GM18498 (cell line): ENCODE results near the gene DAAM1.

Source experiments
- ATAC-seq: cut with Tn5 transposase; IDR thresholded peaks from one replicate; pipeline ENCODE4 v1.9.1; 2021; ENCODE audit warnings: mild to moderate bottlenecking, moderate library complexity; ENCODE audit not compliant: unreplicated experiment

Gene DAAM1

GRCh38 chr14:59188461-59189090 is at the start of gene DAAM1:
TSS of gene DAAM1 (plus strand) at chr14:59188667. CDS start at chr14:59263478, 74,811 bp downstream.
- peak; percentile 88 for ATAC-seq

GRCh38 chr14:59139324-59139723 is 49.1 kb upstream of the DAAM1 start:
- ATAC-seq = no peak

- no peak for ATAC-seq
These were observed 48.2 kb upstream of the DAAM1 start for GRCh38 chr14:59140106-59140843.

GRCh38 chr14:59146484-59146883 is 42.0 kb upstream of the DAAM1 start:
- no peak for ATAC-seq

- ATAC-seq = no peak
These were observed 41.5 kb upstream of the DAAM1 start for GRCh38 chr14:59147007-59147406.

- peak; percentile 77 for ATAC-seq
These were observed 40.0 kb upstream of the DAAM1 start for GRCh38 chr14:59148334-59148900.

- ATAC-seq = peak; percentile 82
These were observed 37.5 kb upstream of the DAAM1 start for GRCh38 chr14:59150990-59151389.

GRCh38 chr14:59154373-59154772 is 34.1 kb upstream of the DAAM1 start:
- no peak for ATAC-seq

GRCh38 chr14:59155886-59156285 is 32.6 kb upstream of the DAAM1 start:
- ATAC-seq = no peak

- ATAC-seq = no peak
These were observed 29.3 kb upstream of the DAAM1 start for GRCh38 chr14:59159169-59159568.

- no peak for ATAC-seq
These were observed 28.0 kb upstream of the DAAM1 start for GRCh38 chr14:59160506-59160905.

GRCh38 chr14:59161561-59162175 is 26.8 kb upstream of the DAAM1 start:
- no peak for ATAC-seq

GRCh38 chr14:59166258-59166657 is 22.2 kb upstream of the DAAM1 start:
- ATAC-seq = no peak

- ATAC-seq = peak; percentile 98
These were observed 13.1 kb upstream of the DAAM1 start for GRCh38 chr14:59175404-59175803.

GRCh38 chr14:59176765-59177164 is 11.7 kb upstream of the DAAM1 start:
- ATAC-seq = no peak

GRCh38 chr14:59177262-59177661 is 11.2 kb upstream of the DAAM1 start:
- no peak for ATAC-seq

GRCh38 chr14:59181791-59182190 is 6.7 kb upstream of the DAAM1 start:
- ATAC-seq = no peak

- ATAC-seq = no peak
These were observed 5.8 kb upstream of the DAAM1 start for GRCh38 chr14:59182641-59183040.

- ATAC-seq = no peak
These were observed 5.3 kb upstream of the DAAM1 start for GRCh38 chr14:59183150-59183549.

- no peak for ATAC-seq
These were observed 4.1 kb upstream of the DAAM1 start for GRCh38 chr14:59184396-59184795.

GRCh38 chr14:59185676-59186075 is 2.8 kb upstream of the DAAM1 start:
- no peak for ATAC-seq

- ATAC-seq = no peak
These were observed 2.2 kb upstream of the DAAM1 start for GRCh38 chr14:59186306-59186705.
